Measurements from ENCODE around the gene CDK5RAP3. TPM values are rescaled to one million over a fixed set of nuclear protein-coding genes. Genes with fewer than 3 reads are reported as not detected.

Gene CDK5RAP3
- total and polyA plus RNA-seq, 2 of the 13 experiments (the other 11 are each of a cell fraction or from before 2014, with no cell fraction given) = 128 to 154 TPM

- 0 out of 2 replicates have a peak, but pooled peaks have one; percentile 25 for TF ChIP-seq TP53 (CRISPR knock-in tag; conservative IDR thresholded peaks at IDR 0.05)
- TF ChIP-seq AHDC1 (CRISPR knock-in tag; IDR thresholded peaks at IDR 0.05; ENCODE audit: borderline replicate concordance) = peak; percentile 46; the same call in 1 of the 2 replicates
- TF ChIP-seq MYC (CRISPR knock-in tag; IDR thresholded peaks at IDR 0.05; ENCODE audit: borderline replicate concordance) = peak; percentile 88
- TF ChIP-seq KAT7 (CRISPR knock-in tag; IDR thresholded peaks at IDR 0.05; ENCODE audit: borderline replicate concordance) = peak; percentile 69
- TF ChIP-seq KDM1A (CRISPR knock-in tag; IDR thresholded peaks at IDR 0.05) = no peak; the same call in none of the 2 replicates
- TF ChIP-seq ATF4 (CRISPR knock-in tag; IDR thresholded peaks at IDR 0.05) = peak in 1 of 2 experiments; percentile 64; a peak in 1 of 4 replicates
- peak; percentile 91 for TF ChIP-seq ZNF776 (CRISPR knock-in tag; IDR thresholded peaks at IDR 0.05)
- TF ChIP-seq THAP9 (CRISPR knock-in tag; IDR thresholded peaks at IDR 0.05; ENCODE audit: borderline replicate concordance) = peak; percentile 86; the same call in 1 of the 2 replicates
- 0 out of 2 replicates have a peak, but pooled peaks have one; percentile 83 for TF ChIP-seq ZNF317 (CRISPR knock-in tag; IDR thresholded peaks at IDR 0.05)
- TF ChIP-seq GLMP (CRISPR knock-in tag; IDR thresholded peaks at IDR 0.05; ENCODE audit: borderline replicate concordance) = no peak
- TF ChIP-seq ZFY (CRISPR knock-in tag; IDR thresholded peaks at IDR 0.05) = peak; percentile 65
- peak; percentile 97 for TF ChIP-seq SRSF1 (optimal IDR thresholded peaks at IDR 0.05; ENCODE audit: low read depth, low read length)
- peak; percentile 77 for TF ChIP-seq ZNF281 (CRISPR knock-in tag; IDR thresholded peaks at IDR 0.05; ENCODE audit: borderline replicate concordance)
- no peak; the same call in 1 of the 2 replicates for TF ChIP-seq MED13 (CRISPR knock-in tag; IDR thresholded peaks at IDR 0.05)
These were observed at the start of gene CDK5RAP3 (continued) for GRCh38 chr17:47970725-47971499.
